Measurements from ENCODE around the gene NPIPB13. TPM values are rescaled to one million over a fixed set of nuclear protein-coding genes. Genes with fewer than 3 reads are reported as not detected.
"Not testable (repeated sequence)": the region's sequence is repeated elsewhere in the genome, so short reads cannot be mapped to it uniquely, and the experiment has no call there.

NPIPB13 gene
- total RNA-seq = 5.9 and 7.2 TPM in 2 replicates

- not testable (repeated sequence) for H3K27me3 ChIP-seq (ENCODE audit: insufficient read depth, low read length); H3K79me2 ChIP-seq (ENCODE audit: insufficient read depth, low read length); DNase-seq (ENCODE audit: insufficient read length, low spot score, missing footprints); H3K4me1 ChIP-seq (ENCODE audit: insufficient read depth, low read length); H3K36me3 ChIP-seq (ENCODE audit: insufficient read depth, low read length); H3K27ac ChIP-seq (ENCODE audit: low read depth, low read length); H3K4me2 ChIP-seq (ENCODE audit: insufficient read depth, low read length); H3K9me3 ChIP-seq (ENCODE audit: low read depth, low read length); H3K4me3 ChIP-seq (ENCODE audit: insufficient read depth, low read length); H2AFZ ChIP-seq (ENCODE audit: low read length); H4K20me1 ChIP-seq (ENCODE audit: insufficient read depth, low read length)
These were observed at the start of gene NPIPB13 for GRCh38 chr16:30248379-30248778. TSS of gene NPIPB13 (minus strand) at chr16:30248479. CDS start at chr16:30245573, 2,906 bp downstream.

GRCh38 chr16:30282357-30282756 lies 34.1 kb upstream of the NPIPB13 start:
- H3K27me3 ChIP-seq (ENCODE audit: insufficient read depth, low read length); H4K20me1 ChIP-seq (ENCODE audit: insufficient read depth, low read length); H3K4me1 ChIP-seq (ENCODE audit: insufficient read depth, low read length); H3K79me2 ChIP-seq (ENCODE audit: insufficient read depth, low read length); H3K4me3 ChIP-seq (ENCODE audit: insufficient read depth, low read length); DNase-seq (ENCODE audit: insufficient read length, low spot score, missing footprints); H3K4me2 ChIP-seq (ENCODE audit: insufficient read depth, low read length); H3K36me3 ChIP-seq (ENCODE audit: insufficient read depth, low read length); H2AFZ ChIP-seq (ENCODE audit: low read length); H3K9me3 ChIP-seq (ENCODE audit: low read depth, low read length); H3K27ac ChIP-seq (ENCODE audit: low read depth, low read length): not testable (repeated sequence)

GRCh38 chr16:30278523-30278922 lies 30.2 kb upstream of the NPIPB13 start:
- H3K4me1 ChIP-seq (ENCODE audit: insufficient read depth, low read length); H2AFZ ChIP-seq (ENCODE audit: low read length); H4K20me1 ChIP-seq (ENCODE audit: insufficient read depth, low read length); H3K27me3 ChIP-seq (ENCODE audit: insufficient read depth, low read length); H3K36me3 ChIP-seq (ENCODE audit: insufficient read depth, low read length); H3K4me2 ChIP-seq (ENCODE audit: insufficient read depth, low read length); H3K27ac ChIP-seq (ENCODE audit: low read depth, low read length); H3K79me2 ChIP-seq (ENCODE audit: insufficient read depth, low read length); H3K9me3 ChIP-seq (ENCODE audit: low read depth, low read length); DNase-seq (ENCODE audit: insufficient read length, low spot score, missing footprints); H3K4me3 ChIP-seq (ENCODE audit: insufficient read depth, low read length): not testable (repeated sequence)

GRCh38 chr16:30217082-30217481 lies 31.2 kb downstream of the NPIPB13 start:
- not testable (repeated sequence) for H2AFZ ChIP-seq (ENCODE audit: low read length); H3K36me3 ChIP-seq (ENCODE audit: insufficient read depth, low read length); H3K4me3 ChIP-seq (ENCODE audit: insufficient read depth, low read length); DNase-seq (ENCODE audit: insufficient read length, low spot score, missing footprints); H3K27ac ChIP-seq (ENCODE audit: low read depth, low read length); H3K4me2 ChIP-seq (ENCODE audit: insufficient read depth, low read length); H4K20me1 ChIP-seq (ENCODE audit: insufficient read depth, low read length); H3K27me3 ChIP-seq (ENCODE audit: insufficient read depth, low read length); H3K79me2 ChIP-seq (ENCODE audit: insufficient read depth, low read length); H3K9me3 ChIP-seq (ENCODE audit: low read depth, low read length); H3K4me1 ChIP-seq (ENCODE audit: insufficient read depth, low read length)

GRCh38 chr16:30211414-30211813 lies 36.9 kb downstream of the NPIPB13 start:
- not testable (repeated sequence) for H3K4me2 ChIP-seq (ENCODE audit: insufficient read depth, low read length); H3K79me2 ChIP-seq (ENCODE audit: insufficient read depth, low read length); H3K4me3 ChIP-seq (ENCODE audit: insufficient read depth, low read length); H3K9me3 ChIP-seq (ENCODE audit: low read depth, low read length); H3K27me3 ChIP-seq (ENCODE audit: insufficient read depth, low read length); H3K4me1 ChIP-seq (ENCODE audit: insufficient read depth, low read length); DNase-seq (ENCODE audit: insufficient read length, low spot score, missing footprints); H3K27ac ChIP-seq (ENCODE audit: low read depth, low read length); H3K36me3 ChIP-seq (ENCODE audit: insufficient read depth, low read length); H2AFZ ChIP-seq (ENCODE audit: low read length); H4K20me1 ChIP-seq (ENCODE audit: insufficient read depth, low read length)

GRCh38 chr16:30209032-30209431 lies 39.2 kb downstream of the NPIPB13 start:
- not testable (repeated sequence) for H3K27ac ChIP-seq (ENCODE audit: low read depth, low read length); H3K4me2 ChIP-seq (ENCODE audit: insufficient read depth, low read length); H3K4me3 ChIP-seq (ENCODE audit: insufficient read depth, low read length); H2AFZ ChIP-seq (ENCODE audit: low read length); H3K4me1 ChIP-seq (ENCODE audit: insufficient read depth, low read length); H3K36me3 ChIP-seq (ENCODE audit: insufficient read depth, low read length); H3K9me3 ChIP-seq (ENCODE audit: low read depth, low read length); H3K79me2 ChIP-seq (ENCODE audit: insufficient read depth, low read length); DNase-seq (ENCODE audit: insufficient read length, low spot score, missing footprints); H3K27me3 ChIP-seq (ENCODE audit: insufficient read depth, low read length); H4K20me1 ChIP-seq (ENCODE audit: insufficient read depth, low read length)

GRCh38 chr16:30207063-30207704 lies 41.1 kb downstream of the NPIPB13 start:
- H3K4me2 ChIP-seq (ENCODE audit: insufficient read depth, low read length); H3K27me3 ChIP-seq (ENCODE audit: insufficient read depth, low read length); H3K4me1 ChIP-seq (ENCODE audit: insufficient read depth, low read length); H3K36me3 ChIP-seq (ENCODE audit: insufficient read depth, low read length); H4K20me1 ChIP-seq (ENCODE audit: insufficient read depth, low read length); H3K79me2 ChIP-seq (ENCODE audit: insufficient read depth, low read length); H2AFZ ChIP-seq (ENCODE audit: low read length); H3K27ac ChIP-seq (ENCODE audit: low read depth, low read length); DNase-seq (ENCODE audit: insufficient read length, low spot score, missing footprints); H3K9me3 ChIP-seq (ENCODE audit: low read depth, low read length); H3K4me3 ChIP-seq (ENCODE audit: insufficient read depth, low read length): not testable (repeated sequence)

- not testable (repeated sequence) for H3K9me3 ChIP-seq (ENCODE audit: low read depth, low read length); H3K4me1 ChIP-seq (ENCODE audit: insufficient read depth, low read length); H3K4me2 ChIP-seq (ENCODE audit: insufficient read depth, low read length); H3K27ac ChIP-seq (ENCODE audit: low read depth, low read length); DNase-seq (ENCODE audit: insufficient read length, low spot score, missing footprints); H2AFZ ChIP-seq (ENCODE audit: low read length); H3K36me3 ChIP-seq (ENCODE audit: insufficient read depth, low read length); H4K20me1 ChIP-seq (ENCODE audit: insufficient read depth, low read length); H3K79me2 ChIP-seq (ENCODE audit: insufficient read depth, low read length); H3K27me3 ChIP-seq (ENCODE audit: insufficient read depth, low read length)
- peak overlapping the region; percentile 65 for H3K4me3 ChIP-seq (ENCODE audit: insufficient read depth, low read length)
These were observed 42.0 kb downstream of the NPIPB13 start for GRCh38 chr16:30206252-30206651.

- not testable (repeated sequence) for H4K20me1 ChIP-seq (ENCODE audit: insufficient read depth, low read length); H2AFZ ChIP-seq (ENCODE audit: low read length)
These were observed 42.6 kb downstream of the NPIPB13 start for GRCh38 chr16:30205541-30206236.

More at GRCh38 chr16:30205541-30206236, 42.6 kb downstream of the NPIPB13 start:
- not testable (repeated sequence) for H3K27me3 ChIP-seq (ENCODE audit: insufficient read depth, low read length); H3K4me1 ChIP-seq (ENCODE audit: insufficient read depth, low read length); H3K79me2 ChIP-seq (ENCODE audit: insufficient read depth, low read length); H3K36me3 ChIP-seq (ENCODE audit: insufficient read depth, low read length); H3K9me3 ChIP-seq (ENCODE audit: low read depth, low read length); DNase-seq (ENCODE audit: insufficient read length, low spot score, missing footprints); H3K4me2 ChIP-seq (ENCODE audit: insufficient read depth, low read length); H3K27ac ChIP-seq (ENCODE audit: low read depth, low read length)
- H3K4me3 ChIP-seq (ENCODE audit: insufficient read depth, low read length) = peak overlapping the region; percentile 65

All from osteoblast (primary cell).